Left lobe of liver (tissue), 2 donors: Measurements from ENCODE around the gene GPAT3. TPM values are rescaled to one million over a fixed set of nuclear protein-coding genes. Genes with fewer than 3 reads are reported as not detected.
"Not testable (repeated sequence)": the region's sequence is repeated elsewhere in the genome, so short reads cannot be mapped to it uniquely, and the experiment has no call there.

Experiments used
- ATAC-seq: fragments of 200-7000 bp; cut with Tn5 transposase; one replicate; pipeline ENCODE4 v1.9.1; 2020; ENCODE audit warnings: mild to moderate bottlenecking, moderate library complexity
- DNase-seq: peaks from one replicate; pipeline ENCODE4 v3.0.0-alpha.2; 2020; ENCODE audit warnings: low spot score
- total RNA-seq: library from RNA; stranded (reverse); gene quantifications from one replicate; pipeline ENCODE4 v1.2.1, GENCODE V29; 2021
- donor health status: DM: no; HTN: no; CAD: no; lungs with moderate emphysema.
- donor health status: DM: no; HTN: yes; CAD: no.

GPAT3 gene
- total RNA-seq, result 9.0 TPM

DNA sequence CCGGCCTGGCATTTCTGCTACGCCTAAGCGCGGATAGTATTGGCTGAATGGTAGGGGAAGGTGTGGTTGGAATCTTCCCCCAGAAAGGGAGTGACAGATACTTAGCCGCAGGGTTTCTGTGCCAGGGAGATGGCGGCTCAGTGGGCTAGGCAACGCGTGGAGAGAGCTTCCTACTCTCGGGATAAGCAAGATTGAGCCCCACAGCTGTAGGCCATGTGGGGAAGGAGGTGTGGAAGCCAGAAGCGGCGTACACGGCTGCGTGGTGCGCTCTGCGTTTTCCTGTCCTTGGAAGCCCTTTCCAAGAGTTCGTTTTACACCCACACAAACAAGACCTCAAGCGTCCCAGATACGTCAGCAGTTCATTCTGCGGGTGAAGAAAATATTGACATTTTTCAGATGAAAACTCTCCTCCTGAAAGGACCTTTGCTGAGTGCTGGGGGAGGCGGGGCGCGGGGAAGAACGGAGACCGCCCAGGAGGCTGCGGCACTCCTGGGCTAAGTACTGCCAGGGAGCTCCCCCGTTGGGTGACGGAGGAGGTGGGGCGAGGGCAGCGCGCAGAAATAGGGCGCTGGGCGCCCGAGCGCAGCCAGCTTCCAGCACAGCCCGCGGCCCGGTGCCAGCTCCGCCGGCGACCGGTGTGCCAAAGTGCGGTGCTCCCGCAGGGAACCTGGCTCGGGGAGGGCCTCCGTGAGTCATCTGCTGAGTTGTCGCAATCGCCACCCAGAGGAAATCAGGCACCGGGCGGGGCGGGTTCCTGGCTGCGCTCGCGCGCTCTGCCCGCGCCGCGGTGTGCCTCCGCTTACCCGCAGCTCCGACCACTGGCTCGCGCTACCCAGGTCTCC lies at the start of gene GPAT3:
Gene GPAT3 (plus strand): TSS at position 589 of the 842 bp plus-strand sequence. CDS start 515 bp downstream, outside the sequence.
- ATAC-seq, result peak; percentile 88
- DNase-seq, result peak; percentile 97

DNA sequence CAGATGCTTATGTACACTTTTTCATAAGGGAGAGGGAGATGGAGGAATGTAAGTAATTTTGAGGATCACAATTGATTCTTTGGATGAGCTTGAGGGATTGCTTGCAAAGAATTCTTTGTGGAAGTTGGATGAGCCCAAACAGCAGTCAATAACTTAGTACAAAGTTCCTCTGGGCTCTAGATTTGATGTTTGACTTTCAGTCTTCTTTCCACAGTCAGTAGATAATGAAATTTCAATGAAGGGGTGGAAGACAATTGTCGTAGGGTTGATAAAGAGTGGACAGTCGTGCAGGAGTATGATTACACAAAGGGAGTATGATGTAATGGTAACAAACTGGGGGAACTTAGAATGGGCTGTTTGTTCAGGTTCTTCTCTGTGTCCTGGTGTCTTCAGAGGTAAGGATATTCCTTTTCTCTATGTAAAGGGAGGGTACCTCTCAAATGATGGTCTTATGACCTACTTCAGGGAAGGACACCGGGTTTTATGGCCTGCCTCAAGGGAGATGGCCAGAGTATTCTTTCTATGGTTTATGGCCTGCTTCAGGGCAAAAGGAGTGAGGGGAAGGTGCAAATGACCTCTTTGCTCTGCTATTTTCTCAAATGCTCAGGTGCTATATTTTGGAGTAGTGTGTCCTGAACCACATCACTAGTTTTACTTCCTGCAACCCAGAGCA lies 49.3 kb upstream of the GPAT3 start:
- no peak for DNase-seq
- ATAC-seq, result no peak

DNA sequence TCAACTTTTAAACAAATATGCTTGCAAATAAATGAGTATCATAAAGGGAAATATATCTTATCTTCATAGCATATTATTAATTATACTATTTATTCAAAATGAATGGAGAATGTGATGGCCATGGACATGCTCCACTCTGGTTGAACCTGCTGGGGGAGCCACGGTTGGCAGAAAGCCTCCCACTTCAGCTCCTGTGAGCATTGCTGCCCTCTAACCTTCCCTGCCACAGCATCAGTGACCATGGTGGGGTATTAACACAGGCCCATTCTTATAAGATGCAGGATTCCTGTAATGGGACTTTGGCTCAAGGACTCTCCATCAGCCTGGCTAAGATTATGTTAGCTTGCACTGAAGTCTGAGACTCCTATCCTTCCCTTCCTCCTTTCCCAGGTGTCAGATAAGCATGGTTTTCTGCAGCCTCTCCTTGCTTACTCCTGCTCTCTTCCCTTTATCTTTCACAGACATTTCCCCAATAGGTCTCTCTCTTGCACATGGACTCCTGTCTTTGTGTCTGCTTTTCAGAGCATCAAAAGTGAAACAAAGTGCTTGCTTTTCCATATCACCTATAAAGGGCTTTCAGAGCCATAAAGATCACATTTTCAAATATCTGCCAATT lies 46.1 kb upstream of the GPAT3 start:
- no peak for DNase-seq
- no peak for ATAC-seq

DNA sequence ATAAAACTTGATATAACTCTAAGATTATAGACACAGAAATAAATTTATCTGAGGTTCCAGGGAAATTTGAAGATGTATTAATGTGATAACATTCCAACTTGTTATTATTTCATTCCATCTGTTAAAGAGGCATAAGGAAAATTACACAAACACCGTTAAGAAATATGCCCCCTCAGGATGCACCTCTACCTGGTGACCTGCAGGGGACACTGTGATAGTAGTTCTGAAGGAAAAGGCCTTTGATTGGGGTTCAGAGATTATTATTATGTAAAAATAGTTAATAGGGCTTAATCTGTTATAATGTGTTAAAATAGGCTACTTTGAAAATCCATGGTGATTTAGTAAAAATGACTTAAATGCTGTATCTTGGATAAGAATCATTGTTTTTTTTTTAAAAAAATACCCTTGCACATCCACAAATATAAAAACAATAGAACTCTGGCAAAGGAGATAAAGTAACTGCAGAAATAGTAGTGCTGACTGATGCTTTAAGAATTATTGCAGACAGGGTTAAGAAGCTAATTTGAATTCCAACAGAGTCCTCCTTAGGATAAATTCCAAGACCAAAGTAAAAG lies 44.9 kb upstream of the GPAT3 start:
- no peak for DNase-seq
- ATAC-seq, result peak; percentile 36

DNA sequence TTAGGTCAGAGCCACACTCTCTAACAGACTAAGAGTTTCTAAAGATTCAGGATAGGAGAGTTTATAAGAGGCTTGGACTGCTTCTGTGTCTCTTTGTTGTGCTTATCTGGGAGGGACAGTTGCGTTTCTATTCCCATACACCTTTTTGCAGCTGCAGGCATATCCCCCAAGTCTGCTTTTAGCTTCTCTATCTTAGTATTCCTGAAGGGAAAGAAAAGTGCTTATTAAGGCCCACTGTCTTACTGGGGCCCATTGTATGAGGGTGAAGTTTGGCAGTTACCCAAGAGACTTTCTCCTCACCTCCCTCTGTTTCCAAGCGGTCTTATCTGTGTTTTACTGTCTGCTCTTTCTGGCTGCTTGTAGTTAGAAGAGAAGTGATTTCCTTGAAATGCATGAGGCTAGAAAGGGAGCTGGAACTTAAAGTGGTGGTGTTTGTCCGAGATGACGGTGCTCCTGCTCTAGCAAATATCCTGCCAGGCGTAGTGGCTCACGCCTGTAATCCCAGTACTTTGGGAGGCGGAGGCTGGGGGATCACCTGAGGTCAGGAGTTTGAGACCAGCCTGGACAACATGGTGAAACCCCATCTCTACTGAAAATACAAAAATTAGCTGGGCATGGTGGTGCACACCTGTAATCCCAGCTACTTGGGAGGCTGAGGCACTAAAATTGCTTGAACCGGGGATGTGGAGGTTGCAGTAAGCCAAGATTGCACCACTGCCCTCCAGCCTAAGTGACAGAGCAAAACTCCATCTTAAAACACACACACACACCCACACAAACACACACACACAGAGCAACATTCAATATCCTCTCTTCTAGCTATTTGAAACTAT lies 39.6 kb upstream of the GPAT3 start:
- not testable (repeated sequence) for DNase-seq

DNA sequence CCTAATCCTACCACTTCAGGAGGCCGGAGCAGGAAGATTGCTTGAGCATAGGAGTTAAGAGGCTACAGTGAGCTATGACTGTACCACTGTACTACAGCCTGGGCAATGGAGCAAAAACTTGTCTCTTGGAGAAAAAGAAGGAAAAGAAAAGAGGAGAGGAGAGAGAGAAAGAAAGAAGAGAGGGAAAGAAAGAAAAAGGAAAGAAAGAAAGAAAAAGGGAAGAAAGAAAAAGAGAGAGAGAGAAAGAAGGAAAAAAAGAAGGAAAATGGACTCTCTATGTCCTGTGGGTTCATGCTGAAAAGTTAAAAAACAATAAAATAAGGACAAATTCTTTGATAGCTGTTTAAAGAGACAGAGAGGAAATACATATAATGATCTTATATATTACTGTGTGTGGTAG lies 37.7 kb upstream of the GPAT3 start:
- DNase-seq, result no peak
- ATAC-seq, result no peak

More for the DNA sequence above, 39.6 kb upstream of the GPAT3 start:
- ATAC-seq, result not testable (repeated sequence)

DNA sequence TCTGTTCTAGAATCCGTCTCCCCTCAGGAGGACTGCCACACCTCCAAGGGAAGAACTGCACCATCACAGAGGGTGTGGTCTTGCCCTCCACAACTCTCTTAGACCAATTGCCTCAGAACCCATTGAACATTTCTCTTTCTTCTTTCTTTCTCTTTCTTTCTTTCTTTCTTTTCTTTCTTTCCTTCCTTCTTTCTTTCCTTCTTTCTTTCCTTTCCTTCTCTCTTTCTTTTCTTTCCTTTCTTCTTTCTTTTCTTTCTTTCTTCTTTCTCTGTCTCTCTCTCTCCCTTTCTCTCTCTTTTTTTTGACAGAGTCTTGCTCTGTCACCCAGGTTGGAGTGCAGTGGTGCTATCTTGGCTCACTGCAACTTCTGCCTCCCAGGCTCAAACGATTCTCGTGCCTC lies 34.2 kb upstream of the GPAT3 start:
- not testable (repeated sequence) for DNase-seq, ATAC-seq

DNA sequence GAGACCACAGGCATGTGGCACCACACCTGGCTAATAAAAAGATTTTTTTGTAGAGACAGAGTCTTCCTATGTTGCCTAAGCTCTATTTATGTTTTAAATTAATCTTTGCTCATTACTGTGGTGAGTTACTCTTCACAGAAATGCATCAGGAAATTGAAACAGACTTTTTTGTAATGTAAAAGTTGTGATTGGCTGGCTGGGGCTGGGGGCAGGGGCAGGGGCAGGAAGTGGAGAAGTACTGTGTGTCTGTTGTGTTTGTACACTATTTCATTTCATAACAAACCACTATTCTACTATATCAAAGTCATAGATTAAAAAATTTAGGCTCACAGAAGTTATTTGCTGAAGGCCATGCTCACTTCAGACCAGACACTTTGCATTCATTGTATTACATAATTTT lies 31.9 kb upstream of the GPAT3 start:
- DNase-seq, result no peak
- no peak for ATAC-seq

DNA sequence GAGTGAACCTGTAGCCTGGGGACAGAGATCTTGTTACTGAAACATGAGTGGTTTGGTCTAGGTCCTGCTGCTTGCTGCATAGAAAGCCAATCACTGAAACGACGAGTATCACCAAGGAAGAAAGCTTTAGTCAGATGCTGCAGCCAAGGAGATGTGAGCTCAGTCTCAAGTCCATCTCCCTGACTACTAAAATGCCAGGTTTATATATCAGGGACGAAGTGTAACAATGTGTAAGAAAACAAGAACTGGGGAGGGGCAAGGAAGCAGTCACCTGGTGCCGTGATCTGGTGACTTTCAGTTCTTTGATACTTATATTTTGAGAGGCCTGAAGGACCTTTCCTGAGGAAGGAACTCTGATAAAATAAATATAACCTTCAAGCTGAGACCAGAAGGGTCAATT lies 31.4 kb upstream of the GPAT3 start:
- ATAC-seq, result no peak
- DNase-seq, result no peak

DNA sequence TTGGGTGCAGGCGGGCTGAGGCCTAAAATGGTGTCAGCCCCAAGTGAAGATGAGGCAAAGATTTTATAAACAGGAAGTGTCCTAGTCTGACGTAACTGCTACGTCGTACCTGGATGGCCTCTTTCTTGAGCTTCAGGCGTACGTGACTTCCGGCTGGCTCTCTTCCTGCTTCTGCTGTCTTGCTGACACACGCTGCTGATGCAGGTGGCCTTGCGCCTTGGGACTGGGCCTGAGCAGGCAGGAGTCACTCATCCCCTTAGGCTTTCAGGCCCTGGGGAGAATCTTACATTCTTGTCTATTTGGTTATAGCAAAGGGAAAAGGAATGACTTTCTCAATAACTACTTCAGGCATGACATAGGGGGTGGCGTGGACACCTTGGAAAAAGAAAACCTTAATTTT lies 30.9 kb upstream of the GPAT3 start:
- ATAC-seq, result no peak
- no peak for DNase-seq

DNA sequence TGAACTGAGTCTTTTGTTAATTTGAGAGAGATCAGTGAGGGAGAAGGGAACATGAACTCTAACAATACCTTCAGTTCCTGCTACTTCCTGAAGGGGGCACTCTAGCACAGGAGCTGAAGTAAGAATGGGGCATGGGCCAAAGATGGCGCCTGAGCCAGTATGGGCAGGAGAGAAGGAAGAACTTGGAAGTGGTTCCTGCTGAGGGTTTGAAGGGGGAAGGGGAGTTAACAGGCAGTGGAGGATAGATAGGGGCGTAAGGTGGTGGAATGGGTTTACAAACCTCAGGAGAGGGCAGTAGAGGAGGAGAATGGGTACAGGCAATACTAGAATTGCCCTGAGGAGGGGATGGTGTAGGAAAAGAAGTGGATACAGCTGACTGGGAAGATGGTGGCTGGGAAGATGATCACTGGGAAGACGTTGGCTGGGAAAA lies 26.7 kb upstream of the GPAT3 start:
- peak; percentile 65 for DNase-seq
- ATAC-seq, result peak; percentile 87

DNA sequence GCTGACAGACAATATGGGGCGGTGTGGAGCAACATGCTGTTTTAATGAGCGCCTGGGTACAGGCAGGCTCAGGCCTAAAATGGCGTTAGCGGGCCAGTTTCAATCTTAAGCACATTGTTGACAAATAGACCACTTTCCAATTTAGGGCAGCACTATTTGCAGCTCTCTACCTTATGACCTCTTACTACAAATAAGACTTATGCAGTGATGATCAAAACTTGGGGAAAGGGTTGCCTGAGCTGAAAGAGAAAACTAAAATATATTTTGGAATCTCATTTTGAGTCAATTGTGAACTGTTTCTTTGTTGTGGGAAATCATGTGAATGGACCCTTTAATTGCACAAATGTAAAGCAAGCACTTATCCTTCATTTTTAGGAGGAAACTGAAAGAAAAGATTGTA lies 25.5 kb upstream of the GPAT3 start:
- ATAC-seq (no peak), DNase-seq (no peak)

DNA sequence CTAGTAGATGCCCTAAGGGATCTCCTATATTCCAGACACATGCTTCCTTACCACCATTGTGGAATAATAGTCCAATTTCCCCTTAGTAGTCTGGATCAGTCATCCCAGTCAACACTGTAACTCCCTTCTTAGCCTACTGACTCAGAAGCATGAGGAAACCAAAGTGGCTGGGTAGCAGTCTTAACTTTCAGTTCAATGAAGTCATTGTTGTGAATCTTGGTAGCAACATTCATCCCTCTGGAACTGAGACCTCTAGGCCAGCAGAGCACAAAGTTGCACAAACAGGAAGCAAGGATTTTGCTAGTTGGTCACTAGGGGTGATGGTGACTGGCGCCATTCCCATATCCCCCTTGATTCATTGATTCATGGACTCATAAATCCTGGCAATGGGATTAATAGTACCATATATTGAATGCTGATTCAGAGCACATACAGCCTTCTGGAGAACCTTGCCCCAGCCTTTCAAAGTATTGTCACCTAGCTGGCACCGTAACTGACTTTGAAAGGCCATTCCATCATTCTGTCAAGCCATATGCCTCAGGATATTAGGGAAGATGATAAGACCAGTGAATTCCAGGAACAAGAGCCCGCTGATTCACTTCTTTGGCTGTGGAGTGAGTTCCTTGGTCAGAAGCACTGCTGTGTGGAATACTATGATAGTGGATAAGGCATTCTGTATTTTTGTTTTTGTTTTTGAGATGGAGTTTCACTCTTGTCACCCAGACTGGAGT lies 19.7 kb upstream of the GPAT3 start:
- DNase-seq (no peak), ATAC-seq (no peak)

DNA sequence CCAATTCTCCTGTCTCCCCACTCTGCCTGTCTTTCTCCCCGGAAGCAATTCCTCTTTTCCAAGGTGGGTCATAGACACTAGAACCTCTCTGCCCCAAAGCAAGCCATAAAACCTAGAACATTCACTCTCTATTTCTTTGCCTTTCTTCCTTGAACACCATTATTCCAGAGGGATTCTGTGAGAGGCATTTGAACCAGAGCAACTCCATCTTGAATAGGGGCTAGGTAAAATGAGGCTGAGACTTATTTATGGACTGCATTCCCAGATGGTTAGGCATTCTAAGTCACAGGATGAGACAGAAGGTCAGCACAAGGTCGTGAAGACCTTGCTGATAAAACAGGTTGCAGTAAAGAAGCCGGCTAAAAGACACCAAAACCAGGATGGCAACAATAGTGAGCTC lies 13.7 kb upstream of the GPAT3 start:
- DNase-seq (no peak), ATAC-seq (no peak)

DNA sequence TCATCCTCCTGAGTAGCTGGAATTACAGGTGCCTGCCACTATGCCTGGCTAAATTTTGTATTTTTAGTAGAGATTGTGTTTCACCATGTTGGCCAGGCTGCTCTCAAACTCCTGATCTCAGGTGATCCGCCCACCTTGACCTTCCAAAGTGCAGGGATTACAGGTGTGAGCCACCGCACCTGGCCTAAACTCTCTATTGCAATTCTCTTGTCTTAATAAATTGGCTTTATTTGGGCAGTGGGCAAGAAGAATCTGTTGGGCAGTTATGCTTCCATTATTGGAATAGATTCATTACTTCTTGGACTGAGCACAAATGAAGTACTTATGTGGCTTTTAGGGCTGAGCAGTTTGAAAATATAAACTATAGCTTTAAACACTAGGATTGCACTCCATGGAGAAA lies 8.2 kb upstream of the GPAT3 start:
- ATAC-seq (no peak), DNase-seq (no peak)

DNA sequence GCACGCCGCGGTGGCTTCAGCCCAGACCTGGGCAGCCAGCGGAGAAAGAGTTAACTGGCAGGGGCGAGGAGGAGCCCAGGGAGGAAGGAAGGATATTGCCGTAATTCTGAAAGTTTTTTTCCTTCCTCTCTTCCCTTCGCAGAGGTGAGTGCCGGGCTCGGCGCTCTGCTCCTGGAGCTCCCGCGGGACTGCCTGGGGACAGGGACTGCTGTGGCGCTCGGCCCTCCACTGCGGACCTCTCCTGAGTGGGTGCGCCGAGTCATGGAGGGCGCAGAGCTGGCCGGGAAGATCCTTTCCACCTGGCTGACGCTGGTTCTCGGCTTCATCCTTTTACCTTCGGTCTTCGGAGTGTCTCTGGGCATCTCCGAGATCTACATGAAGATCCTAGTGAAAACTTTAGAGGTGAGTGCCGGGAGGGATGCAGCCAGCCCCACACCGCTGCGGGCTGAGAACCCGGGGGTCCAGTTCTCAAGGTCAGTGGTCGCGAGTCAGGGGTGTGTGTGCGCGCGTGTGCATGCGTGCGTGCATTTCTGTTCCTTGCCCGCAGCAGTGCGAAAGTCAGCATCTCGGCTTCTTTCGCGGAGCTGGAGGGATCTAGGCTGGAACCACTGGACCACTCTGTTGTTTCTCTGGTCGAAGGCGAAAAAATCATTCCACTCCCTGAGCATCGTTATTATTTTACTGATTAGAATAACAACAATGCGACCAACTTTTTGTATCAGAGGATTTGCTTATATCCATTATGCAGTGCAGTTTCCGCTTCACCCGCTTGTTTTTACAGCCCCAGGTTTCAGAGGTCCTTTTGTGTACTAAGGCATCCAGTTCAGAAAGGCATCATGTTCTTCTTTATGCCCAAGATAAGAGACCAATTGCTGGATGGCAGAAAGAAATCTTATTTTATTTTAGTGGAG lies 709 bp downstream of the GPAT3 start:
- no peak for DNase-seq
- peak; percentile 44 for ATAC-seq

DNA sequence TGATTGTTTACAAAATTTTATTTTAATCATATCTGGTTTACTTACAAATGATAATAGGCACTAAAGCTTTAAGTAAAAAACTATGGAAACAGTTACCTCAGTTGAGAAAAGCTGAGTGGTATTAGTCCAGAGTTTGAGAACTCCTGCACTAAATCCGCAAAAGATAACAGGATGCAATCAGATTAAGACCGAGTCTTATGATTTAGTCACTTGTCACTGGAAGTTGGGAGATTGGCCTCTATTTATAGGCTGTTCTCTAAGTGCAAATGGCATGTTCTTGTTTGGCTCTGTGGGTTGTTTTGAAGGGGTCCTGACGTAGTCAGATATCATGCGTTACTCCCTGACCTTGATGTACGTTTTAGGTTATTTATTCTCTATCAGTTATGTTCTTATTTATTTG lies 6.3 kb downstream of the GPAT3 start:
- ATAC-seq (no peak), DNase-seq (no peak)

DNA sequence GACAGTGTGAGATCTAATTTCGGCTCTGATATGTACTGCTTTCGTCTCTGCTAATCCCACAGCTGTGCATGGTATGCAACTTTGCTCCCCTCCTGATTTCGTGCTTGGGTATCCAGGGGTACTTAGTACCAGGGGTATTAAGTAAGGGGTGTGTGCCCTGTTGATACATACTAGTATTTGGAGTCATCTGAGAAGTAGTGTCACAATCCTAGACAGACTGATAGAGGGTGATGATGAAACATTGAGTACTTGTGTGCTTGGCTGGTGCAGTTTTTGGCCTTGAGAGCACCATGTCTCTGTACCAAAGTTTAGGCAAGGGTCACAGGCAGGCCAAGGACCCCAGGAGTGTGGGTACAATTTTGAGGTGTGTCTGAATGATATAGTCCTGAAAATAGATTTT lies 10.9 kb downstream of the GPAT3 start:
- ATAC-seq, result peak; percentile 77
- DNase-seq, result peak; percentile 57
